ENCODE data around the gene A4GNT.
"Not testable (repeated sequence)": the region's sequence is repeated elsewhere in the genome, so short reads cannot be mapped to it uniquely, and the experiment has no call there.

Gene A4GNT

GRCh38 chr3:138118612-138119422, 13.4 kb downstream of the A4GNT start:
- peak; percentile 13 for DNase-seq

DNA sequence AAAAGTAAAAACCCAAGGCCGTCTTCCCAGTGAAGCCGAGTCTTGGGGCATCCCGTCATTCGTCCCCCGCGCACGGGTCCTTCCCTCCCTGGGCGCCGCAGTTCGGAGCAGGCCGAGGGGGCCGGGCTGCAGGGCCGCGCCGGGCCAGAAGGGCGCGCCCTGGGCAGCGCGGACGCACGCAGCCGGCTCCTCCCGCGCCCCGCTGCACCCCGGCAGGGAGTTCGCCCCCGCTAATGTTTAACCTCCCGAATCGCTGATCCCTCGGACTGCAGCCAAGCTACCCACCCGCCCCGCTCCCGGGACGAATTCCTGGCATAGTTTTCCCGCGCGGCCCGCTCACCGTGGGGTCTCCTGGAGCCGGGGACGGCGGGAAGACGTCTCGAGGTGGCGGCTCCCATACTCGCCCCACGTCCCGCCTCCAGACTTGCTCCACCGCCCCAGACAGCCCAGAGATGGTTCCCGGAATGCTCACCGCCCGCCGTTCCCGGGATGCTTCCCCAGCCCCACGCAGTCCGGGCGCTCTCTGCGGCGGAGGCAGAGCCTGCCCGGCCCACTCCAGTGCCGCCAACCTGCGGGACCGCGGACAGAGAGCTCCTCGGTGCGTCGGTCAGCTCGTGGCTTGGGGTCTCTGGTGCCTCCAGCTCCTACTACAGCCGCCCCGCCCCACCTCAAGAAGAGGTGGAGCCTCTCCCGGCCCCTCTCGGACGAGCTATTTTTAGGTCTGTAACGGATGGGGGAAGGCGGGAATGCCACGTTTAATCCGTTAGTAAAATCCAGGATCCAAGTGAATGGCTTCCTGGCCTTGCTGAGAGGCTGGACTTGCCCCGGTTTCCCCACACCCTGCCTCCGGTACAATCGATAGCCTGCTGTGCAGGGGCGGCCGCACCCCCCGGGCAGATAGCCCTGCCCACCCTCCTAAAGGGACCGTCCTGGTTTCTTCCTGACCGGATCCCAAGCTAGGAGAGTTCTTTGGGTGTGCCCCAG, 16.9 kb downstream of the A4GNT start, which contains the start of gene DZIP1L:
Gene DZIP1L (minus strand): TSS at position 621 of the 984 bp plus-strand sequence. CDS start 11,637 bp downstream, outside the sequence.
- DNase-seq = peak; percentile 24

- no peak for DNase-seq
Measured at GRCh38 chr3:138114431-138114918, 17.7 kb downstream of the A4GNT start.

DNA sequence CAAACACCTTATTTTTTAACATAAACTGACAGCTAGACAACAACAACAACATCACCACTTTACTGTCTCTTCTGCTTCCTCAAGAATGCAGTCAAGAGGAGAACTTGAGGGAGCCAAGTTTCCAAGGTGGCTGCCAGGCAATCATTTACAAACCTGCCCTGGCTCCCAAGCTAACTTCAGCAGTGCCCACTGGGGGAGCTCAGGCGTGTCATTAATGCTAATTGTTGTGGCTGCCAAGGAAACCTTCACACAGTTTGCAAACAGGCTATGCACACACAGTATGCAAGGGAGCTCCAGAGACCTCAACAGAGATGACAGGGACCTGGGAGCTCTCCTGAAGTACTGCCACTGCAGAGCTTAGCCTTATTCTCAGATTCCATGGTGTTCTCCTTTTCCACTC, 18.9 kb downstream of the A4GNT start:
- no peak for DNase-seq

DNA sequence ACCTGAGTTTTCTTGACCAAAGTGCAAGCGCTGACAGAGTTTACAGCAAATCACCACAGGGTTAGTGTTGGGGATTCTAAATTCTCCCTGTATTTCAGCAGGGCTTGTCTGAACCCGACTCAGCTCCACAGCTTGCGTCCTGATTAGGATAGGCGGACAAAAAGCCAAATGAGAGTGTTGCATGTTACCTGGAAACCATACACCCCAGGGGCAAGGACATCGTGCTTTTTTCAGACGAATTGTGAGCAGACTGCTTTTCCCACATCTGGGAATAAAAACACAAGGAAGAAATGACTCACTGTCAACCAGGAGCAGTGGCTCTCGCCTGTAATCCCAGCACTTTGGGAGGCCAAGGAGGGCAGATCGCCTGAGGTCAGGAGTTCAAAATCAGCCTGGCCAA, 19.8 kb downstream of the A4GNT start:
- DNase-seq = no peak

DNA sequence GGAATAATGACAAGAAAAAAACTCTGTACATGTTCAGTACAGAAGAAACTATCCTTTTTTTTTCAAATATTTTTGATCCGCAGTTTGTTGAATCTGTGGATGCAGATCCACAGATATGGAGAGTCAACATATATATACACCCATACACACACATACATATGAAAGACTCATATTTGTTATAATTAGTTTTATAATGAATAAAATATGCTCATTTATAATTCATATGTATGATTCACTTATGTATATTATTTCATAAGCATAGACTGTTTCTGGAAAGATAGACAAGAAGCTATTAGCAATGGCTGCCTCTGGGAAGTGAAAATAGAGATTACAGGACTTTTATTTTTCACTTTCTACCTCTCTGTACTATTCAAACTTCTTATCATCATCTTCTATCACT, 26.6 kb downstream of the A4GNT start:
- DNase-seq = no peak

DNA sequence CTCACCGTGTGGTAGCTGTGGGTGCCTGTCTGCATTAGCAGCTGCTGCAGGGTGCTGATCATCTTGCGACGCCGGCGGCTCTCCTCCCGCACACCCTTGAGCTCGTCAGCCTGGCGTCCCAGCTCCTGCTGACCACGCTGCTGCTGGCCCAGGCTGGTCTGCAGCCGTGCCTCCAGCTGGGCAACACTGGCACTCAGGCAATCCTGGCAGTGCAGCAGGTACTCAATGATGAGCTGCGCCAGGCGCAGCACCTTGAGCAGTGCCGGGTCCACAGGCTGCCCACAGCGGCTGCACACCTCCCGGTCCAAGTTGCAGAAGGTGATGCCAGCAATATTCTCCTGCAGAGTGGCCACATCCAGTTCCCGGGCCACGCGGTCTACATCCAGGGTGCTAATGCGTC, 28.7 kb downstream of the A4GNT start:
- DNase-seq = no peak

DNA sequence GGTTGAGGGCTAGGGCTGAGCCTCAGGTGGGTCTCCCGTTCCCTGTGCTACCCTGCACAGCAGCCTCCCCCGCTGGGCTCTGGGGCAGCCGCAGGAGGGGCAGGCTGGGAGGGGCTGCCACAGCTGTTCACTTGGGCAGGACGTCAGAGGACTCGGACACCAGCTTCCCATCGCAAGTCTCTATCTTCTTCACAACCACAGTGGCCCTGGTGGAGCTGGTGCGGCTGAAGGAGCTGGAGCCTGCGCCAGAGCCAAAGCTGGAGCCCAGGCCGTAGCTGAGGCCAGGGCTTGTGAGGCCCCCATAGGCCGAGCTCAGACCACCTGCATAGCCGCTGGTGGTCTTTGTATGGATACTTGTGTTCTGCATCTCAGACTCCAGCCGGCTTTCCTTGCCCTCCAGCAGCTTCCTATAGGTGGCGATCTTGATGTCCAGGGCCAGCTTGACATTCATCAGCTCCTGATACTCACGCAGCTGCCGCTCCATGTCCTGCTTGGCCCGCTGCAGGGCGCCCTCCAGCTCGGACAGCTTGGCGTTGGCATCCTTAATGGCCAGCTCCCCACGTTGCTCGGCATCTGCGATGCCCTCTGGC, 30.7 kb downstream of the A4GNT start:
- not testable (repeated sequence) for DNase-seq

- DNase-seq = no peak
Measured at GRCh38 chr3:138099417-138099816, 32.8 kb downstream of the A4GNT start.

DNA sequence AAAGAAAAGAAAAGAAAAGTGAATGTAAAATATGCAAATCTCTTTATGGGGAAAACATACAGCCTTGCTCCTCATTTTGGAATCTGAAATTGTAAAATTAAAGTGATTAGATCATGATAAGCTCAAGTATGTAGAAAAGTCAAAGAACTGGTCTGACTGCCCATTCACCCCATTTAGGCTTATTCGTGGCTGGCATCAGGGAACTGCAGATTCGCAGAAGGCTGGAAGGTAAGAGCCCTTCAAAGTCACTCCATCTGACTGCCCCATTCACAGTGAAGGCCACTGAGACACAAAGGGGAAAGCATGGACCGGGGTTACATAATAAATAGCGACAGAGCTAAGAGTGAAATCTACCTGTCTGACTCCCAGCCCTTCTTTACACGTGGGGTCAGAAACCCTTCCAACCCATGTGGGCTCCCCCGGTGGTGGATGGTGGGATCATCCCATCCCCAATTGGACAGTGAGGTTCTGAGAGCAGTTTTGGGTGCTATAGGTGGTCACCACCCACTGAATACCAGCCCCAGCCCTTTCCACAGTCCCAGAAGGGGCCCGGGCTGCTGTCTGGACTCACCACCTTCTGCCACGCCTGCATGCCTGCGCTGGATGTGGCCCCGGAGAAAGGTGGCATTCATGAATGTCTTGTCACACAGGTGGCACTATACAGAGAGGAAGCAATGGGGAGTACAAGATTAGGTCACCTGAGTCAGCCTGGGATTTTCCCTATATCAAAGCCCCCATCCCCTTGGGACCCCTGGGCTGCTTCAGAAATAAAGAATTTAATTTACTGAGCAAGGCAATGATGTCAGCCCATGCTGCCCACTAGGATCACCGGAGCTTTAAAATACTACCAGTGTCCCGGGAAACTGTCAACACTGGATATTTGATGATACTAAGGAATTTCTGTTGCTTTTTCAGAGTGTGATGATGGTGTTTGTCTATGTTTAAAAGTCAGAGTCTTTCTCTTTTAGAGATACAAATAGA, 34.7 kb downstream of the A4GNT start:
- no peak for DNase-seq

DNA sequence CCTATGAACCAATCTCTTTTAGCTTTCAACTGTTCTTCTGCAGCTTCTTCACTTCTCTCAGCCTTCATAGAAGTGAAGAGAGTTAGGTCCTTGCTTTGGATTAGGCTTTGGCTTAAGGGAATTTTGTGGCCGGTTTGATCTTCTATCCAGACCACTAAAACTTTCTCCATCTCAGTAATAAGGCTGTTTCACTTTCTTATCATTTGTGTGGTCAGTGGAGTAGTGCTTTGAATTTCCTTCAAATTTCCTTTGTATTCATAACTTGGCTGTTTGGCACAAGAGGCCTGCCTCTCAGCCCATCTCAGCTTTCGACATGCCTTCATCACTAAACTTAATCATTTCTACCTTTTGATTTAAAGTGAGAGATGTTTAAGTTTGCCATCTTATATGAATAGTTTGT, 38.5 kb downstream of the A4GNT start:
- no peak for DNase-seq

DNA sequence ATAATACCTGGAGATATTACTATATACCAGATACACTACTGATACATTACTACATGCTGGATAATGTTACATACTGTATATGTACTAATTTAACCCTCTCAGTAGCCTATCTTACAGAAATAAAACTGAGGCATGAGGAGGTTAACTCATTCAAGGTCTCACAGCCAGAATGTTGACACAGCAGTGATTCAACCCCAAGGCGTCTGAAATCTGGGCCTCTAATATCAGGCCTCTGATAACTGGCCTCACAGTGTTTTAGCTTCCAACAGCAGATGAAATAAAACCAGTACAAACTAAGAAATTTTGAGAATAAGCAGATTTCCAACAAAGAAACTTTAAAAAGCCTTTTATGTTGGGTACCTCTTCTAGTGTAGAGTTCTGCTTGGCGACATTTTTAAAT, 40.2 kb downstream of the A4GNT start:
- no peak for DNase-seq

DNA sequence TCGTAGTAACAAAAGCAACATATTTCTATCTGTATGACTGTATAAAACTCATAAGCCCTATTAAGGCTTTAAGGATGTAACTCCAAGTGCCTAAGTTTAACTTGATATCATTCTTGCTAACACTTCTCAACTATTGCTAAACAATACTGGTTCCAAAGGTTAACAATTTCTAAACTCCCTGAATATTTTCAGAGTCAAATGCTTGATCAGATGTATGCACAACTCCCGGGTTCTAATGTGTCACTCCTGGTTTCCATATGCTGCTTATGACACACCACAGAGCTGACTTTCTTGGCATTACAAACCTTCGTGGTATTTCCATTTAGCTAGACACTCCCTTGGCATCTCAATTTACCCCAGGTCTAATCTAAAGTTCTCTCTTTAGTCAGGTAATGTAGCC, 43.1 kb downstream of the A4GNT start:
- no peak for DNase-seq

- DNase-seq = not testable (repeated sequence)
Measured at GRCh38 chr3:138085745-138086144, 46.4 kb downstream of the A4GNT start.

DNA sequence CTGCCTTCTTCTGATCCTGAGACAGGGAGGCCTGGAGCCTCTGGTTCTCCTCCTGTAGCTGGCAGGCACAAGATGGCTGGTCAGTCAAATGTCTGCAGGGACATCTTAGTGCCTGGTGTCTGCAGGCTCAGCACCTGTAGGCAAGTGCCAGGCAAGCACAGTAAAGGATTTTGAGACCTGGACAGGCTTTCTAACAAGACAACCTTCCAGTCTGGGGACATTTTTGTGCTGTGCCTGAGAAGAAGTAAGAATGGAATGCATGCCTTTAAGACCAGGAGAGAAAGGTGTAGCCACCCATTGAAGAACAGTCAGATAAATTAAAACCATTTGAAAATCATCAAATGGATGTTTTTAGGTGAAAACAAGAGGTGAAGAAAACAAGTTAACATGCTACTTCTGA, 48.0 kb downstream of the A4GNT start:
- DNase-seq = no peak

GRCh38 chr3:138082992-138083386, 49.2 kb downstream of the A4GNT start:
- DNase-seq = peak; percentile 22

- no peak for DNase-seq
Measured at GRCh38 chr3:138082085-138082991, 49.9 kb downstream of the A4GNT start.

GRCh38 chr3:138081371-138082084, 50.7 kb downstream of the A4GNT start:
- no peak for DNase-seq

GRCh38 chr3:138079901-138080300, 52.3 kb downstream of the A4GNT start:
- DNase-seq = no peak

GRCh38 chr3:138078901-138079344, 53.3 kb downstream of the A4GNT start:
- no peak for DNase-seq
